HCT116 (cell line): ENCODE results near the gene IZUMO4. TPM values are rescaled to one million over a fixed set of nuclear protein-coding genes. Genes with fewer than 3 reads are reported as not detected.

Experiments used
- ATAC-seq: fragments of 200-7000 bp; cut with Tn5 transposase; 2 replicates; pipeline ENCODE4 v1.9.1; 2020; ENCODE audit warnings: mild to moderate bottlenecking, moderate library complexity
- BruUV-seq: library from RNA; stranded (reverse); fragments of 400-500 nt; replicated peaks from 2 replicates; lab custom pipeline; 2021; lab: Mats Ljungman, UMichigan
- CTCF ChIA-PET: fragments of 300-600 bp; sonication (Branson Sonifier 250); formaldehyde crosslinking; loops from one replicate; lab custom pipeline; 2021; ENCODE audit warnings: antibody characterized with exemption; lab: Charles Lee
- POLR2A ChIA-PET: fragments of 300-600, 350-600 bp; sonication (Branson Sonifier 250); formaldehyde crosslinking; loops from one replicate; lab custom pipeline; 2021; ENCODE audit warnings: antibody characterized with exemption; lab: Charles Lee
- RAD21 ChIA-PET, 2 experiments: fragments of 300-600 bp; sonication (Branson Sonifier 250); formaldehyde crosslinking; loops; one replicate each; lab custom pipeline; 2023; ENCODE audit warnings: low total read pairs in 2 of 2; ENCODE audit not compliant: uncharacterized antibody in 2 of 2, unreplicated experiment in 2 of 2, low non-redundant PET in 1 of 2; lab: Charles Lee
- DNase-seq: peaks from one replicate; pipeline ENCODE4 v3.0.0-alpha.2; 2010; ENCODE audit warnings: low read depth, low spot score
- H2AFZ ChIP-seq: fragments of 200-600 bp; shearing (Covaris generic), sonication (generic); 2 replicates; pipeline ENCODE4 v1.6.1; 2017; ENCODE audit warnings: low read depth, mixed run types, mixed read lengths, antibody characterized with exemption, low read length; ENCODE audit not compliant: poor library complexity, severe bottlenecking
- H3K27ac ChIP-seq: 2 replicates; pipeline ENCODE4 v1.5.1; 2012; ENCODE audit warnings: low read depth, low read length
- H3K27me3 ChIP-seq: fragments of 200-600 bp; sonication (generic); 2 replicates; pipeline ENCODE4 v1.6.1; 2016; ENCODE audit warnings: mixed run types, low read length, mixed read lengths; ENCODE audit not compliant: insufficient read depth
- H3K36me3 ChIP-seq, 2 experiments: fragments of 200-500 bp in 1 of 2; fragments of 200-600 bp in 1 of 2; sonication (Bioruptor generic) in 1 of 2; sonication (generic) in 1 of 2; 2 replicates each; pipeline versions ENCODE4 v1.5.1 to v1.6.1; 2014 to 2016; ENCODE audit warnings: low read length in 2 of 2, inconsistent platforms in 1 of 2, mixed read lengths in 1 of 2, mixed run types in 1 of 2; ENCODE audit not compliant: insufficient read depth in 2 of 2, control insufficient read depth in 1 of 2
- H3K4me1 ChIP-seq, 2 experiments: fragments of 200-600 bp in 1 of 2; sonication (generic) in 1 of 2; 2 replicates each; pipeline versions ENCODE4 v1.5.1 to v1.6.1; 2012 to 2017; ENCODE audit warnings: low read length in 2 of 2, inconsistent platforms in 1 of 2, mild to moderate bottlenecking in 1 of 2, mixed read lengths in 1 of 2, mixed run types in 1 of 2, moderate library complexity in 1 of 2; ENCODE audit not compliant: insufficient read depth in 2 of 2, control insufficient read depth in 1 of 2
- H3K4me2 ChIP-seq: fragments of 200-600 bp; sonication (generic); 2 replicates; pipeline ENCODE4 v1.6.1; 2017; ENCODE audit warnings: mixed run types, low read length, mixed read lengths
- H3K4me3 ChIP-seq, 2 experiments: fragments of 200-600 bp in 1 of 2; sonication (generic) in 1 of 2; replicated peaks in 1 of 2; 2 replicates each; pipeline ENCODE4 v1.5.1; 2011 to 2016; ENCODE audit warnings: low read length in 2 of 2, control low read depth in 1 of 2, low read depth in 1 of 2, mild to moderate bottlenecking in 1 of 2, mixed read lengths in 1 of 2, mixed run types in 1 of 2
- H3K79me2 ChIP-seq: fragments of 200-600 bp; sonication (generic); 2 replicates; pipeline ENCODE4 v1.6.1; 2017; ENCODE audit warnings: mild to moderate bottlenecking, mixed run types, low read length, moderate library complexity, mixed read lengths; ENCODE audit not compliant: insufficient read depth
- H3K9ac ChIP-seq: fragments of 200-600 bp; sonication (generic); 2 replicates; pipeline ENCODE4 v1.6.1; 2016; ENCODE audit warnings: low read length, mixed read lengths
- H3K9me2 ChIP-seq: fragments of 200-600 bp; sonication (generic), shearing (Covaris generic); 2 replicates; pipeline ENCODE4 v1.6.1; 2017; ENCODE audit warnings: mixed run types, mild to moderate bottlenecking, moderate library complexity; ENCODE audit not compliant: insufficient read depth
- H3K9me3 ChIP-seq, 2 experiments: fragments of 200-500 bp in 1 of 2; fragments of 200-600 bp in 1 of 2; sonication (Bioruptor generic) in 1 of 2; sonication (generic) in 1 of 2; 2 replicates each; pipeline ENCODE4 v1.6.1; 2014 to 2017; ENCODE audit warnings: low read length in 2 of 2, mixed read lengths in 2 of 2, inconsistent platforms in 1 of 2, low read depth in 1 of 2, mild to moderate bottlenecking in 1 of 2, mixed run types in 1 of 2, moderate library complexity in 1 of 2; ENCODE audit not compliant: control insufficient read depth in 1 of 2, insufficient read depth in 1 of 2
- H4K20me1 ChIP-seq: fragments of 200-600 bp; sonication (generic), shearing (Covaris generic); 2 replicates; pipeline ENCODE4 v1.6.1; 2017; ENCODE audit warnings: mixed run types, mild to moderate bottlenecking, moderate library complexity; ENCODE audit not compliant: insufficient read depth
- CBX3 ChIP-seq: IDR thresholded peaks from 2 replicates; pipeline ENCODE4 v1.6.1; 2012; ENCODE audit warnings: low read depth
- EGR1 ChIP-seq: IDR thresholded peaks from 2 replicates; pipeline ENCODE4 v1.6.1; 2012; ENCODE audit warnings: low read depth
- EZH2phosphoT487 ChIP-seq: fragments of 200-600 bp; IDR thresholded peaks from 2 replicates; pipeline ENCODE4 v1.6.1; 2018; ENCODE audit warnings: antibody characterized with exemption, borderline replicate concordance
- FOSL1 ChIP-seq: IDR thresholded peaks from 2 replicates; pipeline ENCODE4 v1.6.1; 2012; ENCODE audit warnings: low read depth
- JUND ChIP-seq: IDR thresholded peaks from 2 replicates; pipeline ENCODE4 v1.6.1; 2012
- POLR2AphosphoS5 ChIP-seq: IDR thresholded peaks from 2 replicates; pipeline ENCODE4 v1.6.1; 2011; ENCODE audit warnings: mild to moderate bottlenecking, low read depth, low read length, moderate library complexity
- SIN3A ChIP-seq: IDR thresholded peaks from 2 replicates; pipeline ENCODE4 v1.6.1; 2012; ENCODE audit warnings: low read depth
- SRF ChIP-seq: IDR thresholded peaks from 2 replicates; pipeline ENCODE4 v1.6.1; 2012; ENCODE audit warnings: low read depth
- TCF7L2 ChIP-seq: IDR thresholded peaks from 2 replicates; pipeline ENCODE4 v1.7.0; 2011; ENCODE audit warnings: borderline replicate concordance, inconsistent platforms; ENCODE audit not compliant: insufficient read depth, insufficient read length; ENCODE audit errors: extremely low read depth
- YY1 ChIP-seq: IDR thresholded peaks from 2 replicates; pipeline ENCODE4 v1.6.1; 2011; ENCODE audit warnings: low read length, low read depth, moderate library complexity, mild to moderate bottlenecking; ENCODE audit not compliant: insufficient replicate concordance; ENCODE audit errors: extremely low read depth
- ZFX ChIP-seq: fragments of 450-650 bp; IDR thresholded peaks from 2 replicates; pipeline ENCODE4 v1.6.1; 2017
- ZNF274 ChIP-seq: fragments of 200-500 bp; sonication (Bioruptor generic); IDR thresholded peaks from 2 replicates; pipeline ENCODE4 v1.6.1; 2014; ENCODE audit warnings: mild to moderate bottlenecking, low read depth, low read length, inconsistent platforms
- intact Hi-C: fragments of 100-400 bp; cut with micrococcal nuclease; formaldehyde crosslinking; loops from 2 replicates; pipeline ENCODE4 v1.10.0; 2022
- total RNA-seq: library from RNA; stranded (reverse); gene quantifications from one replicate; pipeline ENCODE4 v1.2.1, GENCODE V29; 2021; ENCODE audit not compliant: unreplicated experiment
- TF ChIP-seq, protein P1 (sequence below): IDR thresholded peaks from 2 replicates; pipeline ENCODE4 v1.6.1; 2011; ENCODE audit warnings: mild to moderate bottlenecking, low read length, moderate library complexity; ENCODE audit not compliant: insufficient replicate concordance; ENCODE audit errors: extremely low read depth
- TF ChIP-seq, protein P2 (sequence below): IDR thresholded peaks from 2 replicates; pipeline ENCODE4 v1.6.1; 2012; ENCODE audit warnings: low read depth
- TF ChIP-seq, protein P3 (sequence below): IDR thresholded peaks from 2 replicates; pipeline ENCODE4 v1.6.1; 2012

IZUMO4 gene
- total RNA-seq, 1 experiment from 2014 or later, result 6.1 TPM

DNA sequence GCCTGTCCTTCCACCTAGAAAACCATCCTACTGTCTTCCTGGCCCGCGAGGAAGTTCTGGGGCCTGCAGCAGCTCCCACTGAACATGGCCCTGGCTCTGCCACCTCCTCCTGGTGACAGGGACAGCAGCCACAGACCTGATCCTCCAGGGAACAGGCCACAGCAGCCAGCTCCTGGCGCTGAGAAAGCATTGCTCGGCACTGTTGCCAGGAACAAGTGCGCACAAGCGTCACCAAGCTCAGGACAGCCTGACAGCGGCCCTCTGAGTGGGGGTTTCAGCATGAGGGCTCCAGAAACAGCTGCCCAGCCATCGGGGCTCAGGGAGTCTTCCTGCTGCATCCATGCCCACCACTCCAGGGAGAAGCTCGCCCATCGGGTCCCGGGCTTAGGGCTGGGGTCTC is 32.8 kb downstream of the IZUMO4 start:
- Histone ChIP-seq H3K79me2 (peaks cover 46% of the 10 kb centered on the region), H3K4me3 (no peak overlapping the region), H3K4me2 (no peak overlapping the region), H3K9ac (no peak overlapping the region), H3K27ac (no peak overlapping the region; the same call in 1 of the 2 replicates), H3K9me2 (no peaks in the 10 kb centered on the region), H3K9me3 (no peaks in the 10 kb centered on the region), H3K36me3 (peaks cover 16 to 56% of the 10 kb centered on the region in 2 experiments), H2AFZ (no peak overlapping the region), H3K27me3 (no peaks in the 10 kb centered on the region), H3K4me1 (no peaks in the 10 kb centered on the region), H4K20me1 (no peaks in the 10 kb centered on the region)
- intact Hi-C loops, result no loop called here
- no TSS peak for BruUV-seq
- TF ChIP-seq JUND, result no peak
- TF ChIP-seq SRF, result no peak
- TF ChIP-seq ZFX, result no peak
- TF ChIP-seq ZNF274, result no peak
- no peak for TF ChIP-seq TCF7L2
- TF ChIP-seq FOSL1, result no peak
- TF ChIP-seq, protein P1, sequence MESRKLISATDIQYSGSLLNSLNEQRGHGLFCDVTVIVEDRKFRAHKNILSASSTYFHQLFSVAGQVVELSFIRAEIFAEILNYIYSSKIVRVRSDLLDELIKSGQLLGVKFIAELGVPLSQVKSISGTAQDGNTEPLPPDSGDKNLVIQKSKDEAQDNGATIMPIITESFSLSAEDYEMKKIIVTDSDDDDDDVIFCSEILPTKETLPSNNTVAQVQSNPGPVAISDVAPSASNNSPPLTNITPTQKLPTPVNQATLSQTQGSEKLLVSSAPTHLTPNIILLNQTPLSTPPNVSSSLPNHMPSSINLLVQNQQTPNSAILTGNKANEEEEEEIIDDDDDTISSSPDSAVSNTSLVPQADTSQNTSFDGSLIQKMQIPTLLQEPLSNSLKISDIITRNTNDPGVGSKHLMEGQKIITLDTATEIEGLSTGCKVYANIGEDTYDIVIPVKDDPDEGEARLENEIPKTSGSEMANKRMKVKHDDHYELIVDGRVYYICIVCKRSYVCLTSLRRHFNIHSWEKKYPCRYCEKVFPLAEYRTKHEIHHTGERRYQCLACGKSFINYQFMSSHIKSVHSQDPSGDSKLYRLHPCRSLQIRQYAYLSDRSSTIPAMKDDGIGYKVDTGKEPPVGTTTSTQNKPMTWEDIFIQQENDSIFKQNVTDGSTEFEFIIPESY, result no peak
- no peak for TF ChIP-seq YY1
- TF ChIP-seq POLR2AphosphoS5, result no peak
- TF ChIP-seq CBX3, result no peak
- TF ChIP-seq, protein P2, sequence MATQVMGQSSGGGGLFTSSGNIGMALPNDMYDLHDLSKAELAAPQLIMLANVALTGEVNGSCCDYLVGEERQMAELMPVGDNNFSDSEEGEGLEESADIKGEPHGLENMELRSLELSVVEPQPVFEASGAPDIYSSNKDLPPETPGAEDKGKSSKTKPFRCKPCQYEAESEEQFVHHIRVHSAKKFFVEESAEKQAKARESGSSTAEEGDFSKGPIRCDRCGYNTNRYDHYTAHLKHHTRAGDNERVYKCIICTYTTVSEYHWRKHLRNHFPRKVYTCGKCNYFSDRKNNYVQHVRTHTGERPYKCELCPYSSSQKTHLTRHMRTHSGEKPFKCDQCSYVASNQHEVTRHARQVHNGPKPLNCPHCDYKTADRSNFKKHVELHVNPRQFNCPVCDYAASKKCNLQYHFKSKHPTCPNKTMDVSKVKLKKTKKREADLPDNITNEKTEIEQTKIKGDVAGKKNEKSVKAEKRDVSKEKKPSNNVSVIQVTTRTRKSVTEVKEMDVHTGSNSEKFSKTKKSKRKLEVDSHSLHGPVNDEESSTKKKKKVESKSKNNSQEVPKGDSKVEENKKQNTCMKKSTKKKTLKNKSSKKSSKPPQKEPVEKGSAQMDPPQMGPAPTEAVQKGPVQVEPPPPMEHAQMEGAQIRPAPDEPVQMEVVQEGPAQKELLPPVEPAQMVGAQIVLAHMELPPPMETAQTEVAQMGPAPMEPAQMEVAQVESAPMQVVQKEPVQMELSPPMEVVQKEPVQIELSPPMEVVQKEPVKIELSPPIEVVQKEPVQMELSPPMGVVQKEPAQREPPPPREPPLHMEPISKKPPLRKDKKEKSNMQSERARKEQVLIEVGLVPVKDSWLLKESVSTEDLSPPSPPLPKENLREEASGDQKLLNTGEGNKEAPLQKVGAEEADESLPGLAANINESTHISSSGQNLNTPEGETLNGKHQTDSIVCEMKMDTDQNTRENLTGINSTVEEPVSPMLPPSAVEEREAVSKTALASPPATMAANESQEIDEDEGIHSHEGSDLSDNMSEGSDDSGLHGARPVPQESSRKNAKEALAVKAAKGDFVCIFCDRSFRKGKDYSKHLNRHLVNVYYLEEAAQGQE, result no peak
- TF ChIP-seq, protein P3, sequence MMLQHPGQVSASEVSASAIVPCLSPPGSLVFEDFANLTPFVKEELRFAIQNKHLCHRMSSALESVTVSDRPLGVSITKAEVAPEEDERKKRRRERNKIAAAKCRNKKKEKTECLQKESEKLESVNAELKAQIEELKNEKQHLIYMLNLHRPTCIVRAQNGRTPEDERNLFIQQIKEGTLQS, result no peak
- TF ChIP-seq SIN3A, result no peak
- no peak for TF ChIP-seq EGR1
- no peak for TF ChIP-seq EZH2phosphoT487
- ChIA-PET POLR2A (no interaction called here), RAD21 (no interaction called here), CTCF (no interaction called here)
- no peak for ATAC-seq
- DNase-seq, result no peak
